Activated CD4-positive, alpha-beta T cell treated with anti-CD3 and anti-CD28 coated beads, Interleukin-2, amount 10 ng/mL, durations not matched to agents 24 days and 14 days (primary cell): ENCODE measurements around the gene GNLY. TPM values are rescaled to one million over a fixed set of nuclear protein-coding genes. Genes with fewer than 3 reads are reported as not detected.

ENCODE experiments used
- DNase-seq: peaks from one replicate; pipeline ENCODE4 v3.0.0; 2022
- H3K27ac Mint-ChIP-seq: one replicate; pipeline ENCODE4 v1.8.0; 2022; ENCODE audit warnings: mild to moderate bottlenecking, mixed read lengths
- H3K27me3 Mint-ChIP-seq: one replicate; pipeline ENCODE4 v1.8.0; 2022; ENCODE audit warnings: mixed read lengths
- H3K36me3 Mint-ChIP-seq: one replicate; pipeline ENCODE4 v1.8.0; 2022; ENCODE audit warnings: low read depth, mild to moderate bottlenecking, mixed read lengths
- H3K4me1 Mint-ChIP-seq: one replicate; pipeline ENCODE4 v1.8.0; 2021; ENCODE audit warnings: mixed read lengths
- H3K4me3 Mint-ChIP-seq: one replicate; pipeline ENCODE4 v1.8.0; 2022; ENCODE audit warnings: mild to moderate bottlenecking, moderate library complexity, mixed read lengths
- H3K9me3 Mint-ChIP-seq: one replicate; pipeline ENCODE4 v1.8.0; 2021; ENCODE audit warnings: mixed read lengths
- intact Hi-C: fragments of 100-400 bp; cut with micrococcal nuclease; formaldehyde crosslinking; loops from one replicate; pipeline ENCODE4 v1.15.1; 2023
- total RNA-seq: library from RNA; stranded (reverse); gene quantifications from 2 replicates; pipeline ENCODE4 v1.2.3, GENCODE V29; 2022

Gene GNLY
- total RNA-seq, 1 donor from 2014 or later: 54.1 TPM

GRCh38 chr2:85684380-85684779 lies 9.8 kb upstream of the GNLY start:
- intact Hi-C loops: no loop called here
- no peaks in the 10 kb centered on the region for H3K36me3 Mint-ChIP-seq
- no peak overlapping the region for H3K4me3 Mint-ChIP-seq
- no peak for DNase-seq
- no peaks in the 10 kb centered on the region for H3K9me3 Mint-ChIP-seq
- H3K27me3 Mint-ChIP-seq: peaks cover 10% of the 10 kb centered on the region
- H3K27ac Mint-ChIP-seq: no peak overlapping the region
- H3K4me1 Mint-ChIP-seq: peaks cover 17% of the 10 kb centered on the region

GRCh38 chr2:85684806-85685205 lies 9.4 kb upstream of the GNLY start:
- Mint-ChIP-seq H3K4me3 (no peak overlapping the region), H3K36me3 (no peaks in the 10 kb centered on the region), H3K27me3 (peaks cover 10% of the 10 kb centered on the region), H3K4me1 (peaks cover 17% of the 10 kb centered on the region), H3K27ac (no peak overlapping the region), H3K9me3 (no peaks in the 10 kb centered on the region)
- DNase-seq: no peak
- intact Hi-C loops: no loop called here

GRCh38 chr2:85690932-85691331 lies 3.2 kb upstream of the GNLY start:
- H3K9me3 Mint-ChIP-seq: no peaks in the 10 kb centered on the region
- no peak for DNase-seq
- no peak overlapping the region for H3K27ac Mint-ChIP-seq
- no peak overlapping the region for H3K4me3 Mint-ChIP-seq
- peaks cover 13% of the 10 kb centered on the region for H3K27me3 Mint-ChIP-seq
- intact Hi-C loops: no loop called here
- H3K4me1 Mint-ChIP-seq: peaks cover 5% of the 10 kb centered on the region
- no peaks in the 10 kb centered on the region for H3K36me3 Mint-ChIP-seq

- no peak for DNase-seq
- Mint-ChIP-seq H3K27me3 (peaks cover 8% of the 10 kb centered on the region), H3K27ac (no peak overlapping the region), H3K4me1 (peaks cover 5% of the 10 kb centered on the region), H3K4me3 (no peak overlapping the region), H3K9me3 (no peaks in the 10 kb centered on the region), H3K36me3 (no peaks in the 10 kb centered on the region)
- intact Hi-C loops: no loop called here
Observed at GRCh38 chr2:85692039-85692645, 2.0 kb upstream of the GNLY start.

- Mint-ChIP-seq H3K27ac (peak overlapping the region; percentile 41), H3K4me1 (peaks cover 17% of the 10 kb centered on the region), H3K36me3 (no peaks in the 10 kb centered on the region), H3K27me3 (peaks cover 2% of the 10 kb centered on the region), H3K9me3 (no peaks in the 10 kb centered on the region), H3K4me3 (no peak overlapping the region)
- DNase-seq: no peak
- intact Hi-C loops: no loop called here
Observed at GRCh38 chr2:85695121-85695520, 963 bp downstream of the GNLY start.

- Mint-ChIP-seq H3K4me1 (peaks cover 17% of the 10 kb centered on the region), H3K9me3 (no peaks in the 10 kb centered on the region), H3K27ac (no peak overlapping the region), H3K36me3 (no peaks in the 10 kb centered on the region), H3K4me3 (no peak overlapping the region), H3K27me3 (no peaks in the 10 kb centered on the region)
- no peak for DNase-seq
- intact Hi-C loops: no loop called here
Observed at GRCh38 chr2:85695691-85696668, 1.8 kb downstream of the GNLY start.

GRCh38 chr2:85697096-85697495 lies 2.9 kb downstream of the GNLY start:
- H3K9me3 Mint-ChIP-seq: no peaks in the 10 kb centered on the region
- peaks cover 20% of the 10 kb centered on the region for H3K4me1 Mint-ChIP-seq
- no peak overlapping the region for H3K27ac Mint-ChIP-seq
- no peak for DNase-seq
- no peaks in the 10 kb centered on the region for H3K36me3 Mint-ChIP-seq
- intact Hi-C loops: no loop called here
- H3K27me3 Mint-ChIP-seq: no peaks in the 10 kb centered on the region
- no peak overlapping the region for H3K4me3 Mint-ChIP-seq

- H3K27ac Mint-ChIP-seq: no peak overlapping the region
- no peaks in the 10 kb centered on the region for H3K36me3 Mint-ChIP-seq
- DNase-seq: no peak
- no peak overlapping the region for H3K4me3 Mint-ChIP-seq
- H3K4me1 Mint-ChIP-seq: peaks cover 26% of the 10 kb centered on the region
- intact Hi-C loops: no loop called here
- peaks cover 2% of the 10 kb centered on the region for H3K27me3 Mint-ChIP-seq
- H3K9me3 Mint-ChIP-seq: no peaks in the 10 kb centered on the region
Observed at GRCh38 chr2:85697716-85698115, 3.6 kb downstream of the GNLY start.

GRCh38 chr2:85698184-85698879 lies 4.2 kb downstream of the GNLY start:
- H3K4me3 Mint-ChIP-seq: no peak overlapping the region
- H3K4me1 Mint-ChIP-seq: peaks cover 31% of the 10 kb centered on the region
- peaks cover 2% of the 10 kb centered on the region for H3K27me3 Mint-ChIP-seq
- no peak for DNase-seq
- intact Hi-C loops: no loop called here
- H3K36me3 Mint-ChIP-seq: no peaks in the 10 kb centered on the region
- H3K27ac Mint-ChIP-seq: peak overlapping the region; percentile 65
- no peaks in the 10 kb centered on the region for H3K9me3 Mint-ChIP-seq

GRCh38 chr2:85698880-85699254 lies 4.7 kb downstream of the GNLY start:
- Mint-ChIP-seq H3K4me1 (peaks cover 30% of the 10 kb centered on the region), H3K27me3 (peaks cover 2% of the 10 kb centered on the region), H3K36me3 (no peaks in the 10 kb centered on the region), H3K9me3 (no peaks in the 10 kb centered on the region), H3K4me3 (no peak overlapping the region), H3K27ac (no peak overlapping the region)
- intact Hi-C loops: no loop called here
- no peak for DNase-seq

- no peaks in the 10 kb centered on the region for H3K9me3 Mint-ChIP-seq
- intact Hi-C loops: no loop called here
- peaks cover 32% of the 10 kb centered on the region for H3K4me1 Mint-ChIP-seq
- H3K4me3 Mint-ChIP-seq: no peak overlapping the region
- H3K27ac Mint-ChIP-seq: no peak overlapping the region
- H3K27me3 Mint-ChIP-seq: peaks cover 2% of the 10 kb centered on the region
- no peak for DNase-seq
- H3K36me3 Mint-ChIP-seq: no peaks in the 10 kb centered on the region
Observed at GRCh38 chr2:85699325-85699724, 5.2 kb downstream of the GNLY start.

GRCh38 chr2:85702172-85702571 lies 8.0 kb downstream of the GNLY start:
- DNase-seq: no peak
- Mint-ChIP-seq H3K27me3 (peaks cover 2% of the 10 kb centered on the region), H3K9me3 (no peaks in the 10 kb centered on the region), H3K36me3 (no peaks in the 10 kb centered on the region), H3K4me1 (peaks cover 52% of the 10 kb centered on the region), H3K4me3 (no peak overlapping the region), H3K27ac (peak overlapping the region; percentile 36)
- intact Hi-C loops: no loop called here

GRCh38 chr2:85702800-85703199 lies 8.6 kb downstream of the GNLY start:
- no peaks in the 10 kb centered on the region for H3K36me3 Mint-ChIP-seq
- H3K4me3 Mint-ChIP-seq: peak overlapping the region; percentile 10
- no peaks in the 10 kb centered on the region for H3K9me3 Mint-ChIP-seq
- peaks cover 2% of the 10 kb centered on the region for H3K27me3 Mint-ChIP-seq
- intact Hi-C loops: no loop called here
- H3K27ac Mint-ChIP-seq: peak overlapping the region; percentile 12
- no peak for DNase-seq
- peaks cover 54% of the 10 kb centered on the region for H3K4me1 Mint-ChIP-seq

GRCh38 chr2:85703329-85703728 lies 9.2 kb downstream of the GNLY start:
- H3K4me3 Mint-ChIP-seq: no peak overlapping the region
- H3K27me3 Mint-ChIP-seq: peaks cover 5% of the 10 kb centered on the region
- no peak for DNase-seq
- H3K4me1 Mint-ChIP-seq: peaks cover 55% of the 10 kb centered on the region
- intact Hi-C loops: no loop called here
- no peaks in the 10 kb centered on the region for H3K36me3 Mint-ChIP-seq
- H3K27ac Mint-ChIP-seq: peak overlapping the region; percentile 12
- no peaks in the 10 kb centered on the region for H3K9me3 Mint-ChIP-seq
